Body of pancreas (tissue), 4 donors: ENCODE measurements around the gene HOXD4. TPM values are rescaled to one million over a fixed set of nuclear protein-coding genes. Genes with fewer than 3 reads are reported as not detected.

ENCODE experiments used
- ATAC-seq: fragments of 150-250 bp; one replicate; pipeline ENCODE4 v1.9.1; 2016
- DNase-seq, 4 donors: peaks; one replicate each; pipeline ENCODE4 v3.0.0-alpha.2; 2019
- H3K27ac ChIP-seq, 4 donors: fragments of 200-600 bp; sonication (generic); 1 replicate in 3 of 4; 2 replicates in 1 of 4; pipeline versions ENCODE4 v1.5.1 to v1.6.1; 2016 to 2019; ENCODE audit warnings: mild to moderate bottlenecking in 1 of 4, mixed read lengths in 1 of 4, moderate library complexity in 1 of 4
- H3K27me3 ChIP-seq, 2 donors: fragments of 200-600 bp; sonication (generic); one replicate each; pipeline ENCODE4 v1.6.0; 2016; ENCODE audit warnings: mild to moderate bottlenecking in 1 of 2
- H3K36me3 ChIP-seq, 2 donors: fragments of 200-600 bp; sonication (generic); replicated peaks in 1 of 2; 2 replicates each; pipeline ENCODE4 v1.5.1; 2016; ENCODE audit warnings: low read depth in 2 of 2; ENCODE audit not compliant: insufficient read depth in 1 of 2
- H3K4me1 ChIP-seq: fragments of 200-600 bp; sonication (generic); one replicate; pipeline ENCODE4 v1.6.0; 2016
- H3K4me3 ChIP-seq, 2 donors: fragments of 200-600 bp; sonication (generic); 1 replicate in 1 of 2; 2 replicates in 1 of 2; pipeline ENCODE4 v1.5.1; 2016 to 2019
- H3K9me3 ChIP-seq, 3 donors: fragments of 200-600 bp; sonication (generic); 1 replicate in 2 of 3; 2 replicates in 1 of 3; pipeline ENCODE4 v1.5.1; 2016
- POLR2A ChIP-seq, 3 donors: fragments of 450-650 bp; IDR thresholded peaks; one replicate each; pipeline ENCODE4 v1.6.1; 2016; ENCODE audit warnings: antibody characterized with exemption in 3 of 3, mild to moderate bottlenecking in 2 of 3
- whole genome bisulfite sequencing, 2 donors: methylation state at CpG; one replicate each; pipeline ENCODE4 v1.1.5; 2017; 5-methylcytosine and 5-hydroxymethylcytosine counted together
- intact Hi-C: fragments of 100-400 bp; cut with DNase I; formaldehyde crosslinking; loops from one replicate; pipeline ENCODE4 v1.15.1; 2023
- total RNA-seq, 2 donors: library from RNA; depleted of rRNA; stranded (reverse); fragments of >200 nt; gene quantifications; one replicate each; pipeline ENCODE4 v1.1.0, GENCODE V29; 2016
- TF ChIP-seq, protein P1 (sequence below), 7 experiments: fragments of 450-650 bp in 4 of 7; fragments of 200-600 bp in 3 of 7; sonication (generic) in 3 of 7; IDR thresholded peaks; one replicate each; pipeline ENCODE4 v1.5.1; 2016 to 2019; ENCODE audit warnings: antibody characterized with exemption in 7 of 7

The HOXD4 gene
- total RNA-seq, 2 donors from 2014 or later = 0.78 TPM; not detected in 1

DNA sequence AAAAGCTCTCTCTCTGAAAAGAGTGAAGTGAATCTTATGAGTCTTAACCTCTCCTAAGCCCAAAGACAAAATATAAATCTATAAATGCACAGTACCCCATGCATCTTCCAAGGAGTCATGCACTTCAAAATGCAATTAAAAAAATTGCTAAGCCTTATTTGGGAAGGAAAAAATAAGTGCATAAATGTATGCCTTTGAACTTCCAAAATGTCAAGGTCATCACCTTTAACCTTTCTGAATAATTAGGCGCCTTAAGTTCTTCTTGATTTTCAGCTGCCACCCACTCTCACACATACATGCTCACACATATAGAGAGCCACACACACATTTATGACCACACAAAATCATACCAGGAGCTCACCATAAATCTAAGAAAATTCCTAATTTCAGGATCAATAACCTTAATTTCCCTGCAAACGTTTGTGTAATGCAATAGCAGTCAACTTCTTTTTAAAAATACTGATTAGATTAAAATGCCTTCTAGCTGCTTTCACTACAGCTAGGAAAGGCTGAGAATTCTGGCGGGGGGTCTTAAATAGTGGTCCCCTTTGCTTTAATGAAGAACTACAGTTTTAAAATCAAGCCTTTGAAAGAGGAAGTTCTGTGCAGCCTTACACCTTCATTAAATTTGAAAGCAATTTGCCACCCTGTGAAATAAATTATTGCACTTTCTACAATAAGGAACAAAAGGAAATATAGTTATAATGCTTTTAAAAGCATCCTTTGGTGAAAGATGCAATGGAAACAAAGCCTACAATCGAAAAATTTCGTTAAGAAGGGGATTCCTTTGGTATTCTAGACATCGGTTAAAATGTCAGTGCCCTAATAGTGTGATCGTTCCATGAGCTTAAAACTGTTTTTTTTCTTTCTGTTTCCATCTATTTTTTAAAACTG is 40.7 kb upstream of the HOXD4 start:
- intact Hi-C loops = no loop called here
- no peak for DNase-seq
- TF ChIP-seq POLR2A (IDR thresholded peaks at IDR 0.05) = no peak
- TF ChIP-seq, protein P1, sequence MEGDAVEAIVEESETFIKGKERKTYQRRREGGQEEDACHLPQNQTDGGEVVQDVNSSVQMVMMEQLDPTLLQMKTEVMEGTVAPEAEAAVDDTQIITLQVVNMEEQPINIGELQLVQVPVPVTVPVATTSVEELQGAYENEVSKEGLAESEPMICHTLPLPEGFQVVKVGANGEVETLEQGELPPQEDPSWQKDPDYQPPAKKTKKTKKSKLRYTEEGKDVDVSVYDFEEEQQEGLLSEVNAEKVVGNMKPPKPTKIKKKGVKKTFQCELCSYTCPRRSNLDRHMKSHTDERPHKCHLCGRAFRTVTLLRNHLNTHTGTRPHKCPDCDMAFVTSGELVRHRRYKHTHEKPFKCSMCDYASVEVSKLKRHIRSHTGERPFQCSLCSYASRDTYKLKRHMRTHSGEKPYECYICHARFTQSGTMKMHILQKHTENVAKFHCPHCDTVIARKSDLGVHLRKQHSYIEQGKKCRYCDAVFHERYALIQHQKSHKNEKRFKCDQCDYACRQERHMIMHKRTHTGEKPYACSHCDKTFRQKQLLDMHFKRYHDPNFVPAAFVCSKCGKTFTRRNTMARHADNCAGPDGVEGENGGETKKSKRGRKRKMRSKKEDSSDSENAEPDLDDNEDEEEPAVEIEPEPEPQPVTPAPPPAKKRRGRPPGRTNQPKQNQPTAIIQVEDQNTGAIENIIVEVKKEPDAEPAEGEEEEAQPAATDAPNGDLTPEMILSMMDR (IDR thresholded peaks at IDR 0.05) = no peak
- Histone ChIP-seq H3K27ac (no peak overlapping the region), H3K36me3 (no peaks in the 10 kb centered on the region), H3K4me1 (peaks cover 15% of the 10 kb centered on the region), H3K4me3 (no peak overlapping the region), H3K27me3 (peaks cover 0 to 71% of the 10 kb centered on the region in 2 donors), H3K9me3 (no peaks in the 10 kb centered on the region)
- WGBS, 2 donors = 13 to 21% methylated on average over 7 of the region's 7 CpGs
- no peak for ATAC-seq

GRCh38 chr2:176111309-176111663 is 40.1 kb upstream of the HOXD4 start:
- H3K27me3 ChIP-seq = peaks cover 0 to 72% of the 10 kb centered on the region in 2 donors
- H3K4me3 ChIP-seq = no peak overlapping the region
- no peak overlapping the region for H3K27ac ChIP-seq
- TF ChIP-seq POLR2A (IDR thresholded peaks at IDR 0.05) = no peak
- TF ChIP-seq, protein P1 (IDR thresholded peaks at IDR 0.05) = peak in 6 of 7 experiments; percentile 28 to 38 (median 34)
- H3K9me3 ChIP-seq = no peaks in the 10 kb centered on the region
- H3K36me3 ChIP-seq = no peaks in the 10 kb centered on the region
- DNase-seq (peak in 2 of 4 donors; percentile 37), ATAC-seq (no peak)
- 1 to 7% methylated on average over 16 of the region's 16 CpGs for WGBS, 2 donors
- intact Hi-C loops = no loop called here
- H3K4me1 ChIP-seq = peaks cover 15% of the 10 kb centered on the region

GRCh38 chr2:176111846-176112374 is 39.4 kb upstream of the HOXD4 start:
- DNase-seq (no peak), ATAC-seq (no peak)
- no peak overlapping the region for H3K27ac ChIP-seq
- intact Hi-C loops = no loop called here
- H3K4me1 ChIP-seq = peaks cover 12% of the 10 kb centered on the region
- WGBS, 2 donors = 3 to 4% methylated on average over 23 to 29 of the region's 29 CpGs
- H3K36me3 ChIP-seq = no peaks in the 10 kb centered on the region
- TF ChIP-seq, protein P1 (IDR thresholded peaks at IDR 0.05) = no peak
- no peak for TF ChIP-seq POLR2A (IDR thresholded peaks at IDR 0.05)
- no peak overlapping the region for H3K4me3 ChIP-seq
- peaks cover 0 to 72% of the 10 kb centered on the region in 2 donors for H3K27me3 ChIP-seq
- no peaks in the 10 kb centered on the region for H3K9me3 ChIP-seq

GRCh38 chr2:176112375-176113302 is 38.7 kb upstream of the HOXD4 start:
- Histone ChIP-seq H3K36me3 (no peaks in the 10 kb centered on the region), H3K4me1 (peaks cover 7% of the 10 kb centered on the region), H3K27me3 (peaks cover 0 to 75% of the 10 kb centered on the region in 2 donors), H3K4me3 (no peak overlapping the region), H3K9me3 (no peaks in the 10 kb centered on the region), H3K27ac (no peak overlapping the region)
- WGBS, 2 donors = 7 to 12% methylated on average over 13 to 40 of the region's 40 CpGs
- intact Hi-C loops = no loop called here
- no peak for TF ChIP-seq POLR2A (IDR thresholded peaks at IDR 0.05)
- TF ChIP-seq, protein P1 (IDR thresholded peaks at IDR 0.05) = no peak
- ATAC-seq (no peak), DNase-seq (no peak)
